GM18511 (cell line): Measurements from ENCODE around the gene TRPM6.

ENCODE experiments used
- ATAC-seq: cut with Tn5 transposase; IDR thresholded peaks from one replicate; pipeline ENCODE4 v1.9.1; 2021; ENCODE audit warnings: mild to moderate bottlenecking, moderate library complexity; ENCODE audit not compliant: unreplicated experiment

Gene TRPM6

DNA sequence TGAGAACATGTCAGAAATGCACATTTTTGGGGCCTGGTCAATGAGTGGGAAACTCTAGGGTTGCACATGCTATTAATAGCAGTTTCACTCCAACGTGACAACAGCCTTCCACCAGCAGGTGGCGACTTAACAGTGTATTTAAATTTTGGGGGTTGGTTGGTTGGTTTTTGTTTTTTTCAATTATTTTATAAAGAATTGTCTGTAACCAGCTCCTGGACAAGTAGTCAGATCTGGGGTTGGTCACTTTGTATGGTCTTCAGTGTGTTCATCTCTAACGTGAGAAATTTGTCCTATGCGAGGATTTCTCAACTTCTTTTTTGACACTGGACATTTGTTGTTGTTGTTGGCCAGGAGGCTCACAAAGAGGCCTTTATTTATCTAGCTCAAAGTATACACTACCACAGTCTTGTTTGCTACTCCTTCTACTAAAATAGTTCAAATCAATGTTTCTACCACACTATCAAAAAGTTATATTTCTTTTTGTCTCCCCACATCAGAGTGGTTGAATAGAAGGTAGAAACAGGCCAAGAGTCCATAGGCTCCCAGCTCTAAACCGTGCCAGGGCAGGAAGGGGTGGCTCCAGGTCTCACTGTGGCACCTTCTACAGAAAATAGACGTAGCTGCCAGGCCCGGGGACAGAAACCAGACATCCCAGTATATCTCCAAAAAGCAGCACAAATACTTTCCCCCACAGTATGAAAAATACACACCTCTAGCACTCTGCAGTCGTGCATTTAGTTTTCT lies 110.4 kb downstream of the TRPM6 start:
- ATAC-seq: peak; percentile 60

- no peak for ATAC-seq
These were observed 112.3 kb downstream of the TRPM6 start for GRCh38 chr9:74775396-74775795.

DNA sequence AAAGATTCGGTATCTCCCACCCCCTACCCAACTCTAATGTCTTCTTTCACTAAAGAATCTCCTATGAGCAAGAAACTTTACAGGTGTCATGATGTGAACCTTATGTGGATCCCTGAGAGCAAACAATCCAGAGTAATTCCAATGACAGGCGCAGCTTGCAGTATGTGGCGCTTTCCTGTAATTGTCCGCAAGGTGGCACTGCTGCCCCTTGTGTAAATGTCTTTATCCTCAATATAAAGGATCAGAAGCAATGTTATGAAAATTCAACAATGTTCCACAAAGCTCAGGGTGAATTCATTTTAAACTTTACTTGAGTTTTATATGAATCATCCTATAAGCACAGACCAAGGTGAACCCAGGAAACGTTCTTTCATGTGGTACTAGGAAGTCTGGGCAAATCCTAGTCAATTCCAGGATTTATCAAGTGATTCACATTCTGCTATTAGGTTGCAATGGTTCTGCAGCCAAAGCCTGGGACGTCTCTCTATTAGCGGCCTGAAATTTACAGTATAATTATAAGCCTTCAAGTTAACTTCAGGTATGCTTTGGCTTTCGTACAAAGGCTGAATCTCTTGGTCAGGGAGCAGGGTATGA lies 113.7 kb downstream of the TRPM6 start:
- ATAC-seq: peak; percentile 52

DNA sequence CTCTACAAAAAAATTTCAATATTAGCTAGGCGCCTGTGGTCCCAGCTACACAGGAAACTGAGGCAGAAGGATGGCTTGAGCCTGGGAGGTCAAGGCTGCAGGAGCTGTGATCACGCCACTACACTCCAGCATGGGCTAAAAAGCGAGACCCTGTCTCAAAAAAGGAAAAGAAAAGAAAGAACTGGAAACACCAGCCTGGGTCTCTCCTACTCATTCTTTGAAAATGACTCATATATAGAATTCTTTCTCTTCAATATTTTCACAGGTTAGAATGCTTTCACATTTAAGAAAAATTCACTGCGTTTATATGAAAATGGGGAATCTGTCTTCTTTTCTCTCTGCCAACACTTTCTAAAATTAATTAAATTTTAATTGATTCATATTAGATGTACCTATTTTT lies 115.6 kb downstream of the TRPM6 start:
- ATAC-seq: peak; percentile 55

GRCh38 chr9:74771672-74772071 lies 116.0 kb downstream of the TRPM6 start:
- ATAC-seq: no peak

DNA sequence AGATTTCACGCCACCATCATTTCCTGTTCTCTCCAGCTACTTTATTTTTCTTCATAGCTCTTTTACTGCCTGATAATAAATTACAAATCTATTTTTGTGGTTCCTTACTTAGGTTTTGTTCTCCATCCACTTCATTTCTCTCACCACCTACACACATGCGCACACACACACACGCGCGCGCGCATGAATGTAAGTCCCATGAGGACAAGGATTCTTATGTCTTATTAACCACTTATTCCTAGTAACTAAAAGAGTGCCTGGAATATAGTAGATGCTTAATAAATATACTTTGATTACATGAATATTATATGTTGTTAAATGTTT lies 116.5 kb downstream of the TRPM6 start:
- ATAC-seq: no peak

- peak; percentile 74 for ATAC-seq
These were observed 117.0 kb downstream of the TRPM6 start for GRCh38 chr9:74770508-74771261.

DNA sequence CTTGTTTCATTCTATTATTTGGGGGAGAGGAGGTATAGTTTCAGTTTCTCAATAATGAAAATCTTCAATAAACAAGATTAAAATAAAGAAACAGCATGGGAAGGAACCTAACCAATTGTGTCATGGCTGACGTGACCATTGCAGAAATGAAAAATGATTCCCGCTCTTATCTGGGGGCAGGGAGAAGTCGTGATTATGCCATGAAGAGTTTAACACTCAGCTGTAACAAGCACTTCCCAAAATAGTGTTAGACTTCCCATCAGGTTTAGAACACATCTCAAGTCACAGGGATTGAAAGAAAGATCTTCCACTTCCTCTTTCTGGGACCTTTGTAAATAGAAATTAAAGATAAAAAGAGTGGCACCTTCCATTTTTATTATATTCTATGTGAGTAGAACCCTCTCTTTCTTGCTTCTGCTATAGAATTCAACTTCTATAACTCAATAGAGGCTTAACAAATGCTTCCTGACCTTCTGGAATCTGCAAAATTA lies 122.2 kb downstream of the TRPM6 start:
- no peak for ATAC-seq

DNA sequence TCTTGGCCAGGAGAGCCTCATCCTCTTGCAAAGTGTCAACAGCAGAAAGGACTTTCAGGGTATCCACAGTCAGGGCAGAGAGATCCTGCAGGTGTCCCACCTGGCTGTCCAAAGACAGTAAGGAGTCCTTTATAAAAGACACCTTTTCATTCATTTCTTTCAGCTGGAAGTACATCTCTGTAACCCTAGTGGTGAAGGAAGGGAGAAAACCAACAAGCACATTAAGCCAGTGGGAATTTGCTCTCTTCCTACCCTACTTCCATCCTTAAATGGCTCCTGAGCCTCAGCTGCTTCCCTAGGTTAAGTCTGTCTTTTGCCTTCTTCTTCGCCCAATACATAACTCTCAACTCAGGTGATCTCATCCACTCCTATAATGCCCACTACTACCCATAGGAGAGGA lies 124.8 kb downstream of the TRPM6 start:
- no peak for ATAC-seq

GRCh38 chr9:74760031-74760700 lies 127.6 kb downstream of the TRPM6 start:
- ATAC-seq: no peak

DNA sequence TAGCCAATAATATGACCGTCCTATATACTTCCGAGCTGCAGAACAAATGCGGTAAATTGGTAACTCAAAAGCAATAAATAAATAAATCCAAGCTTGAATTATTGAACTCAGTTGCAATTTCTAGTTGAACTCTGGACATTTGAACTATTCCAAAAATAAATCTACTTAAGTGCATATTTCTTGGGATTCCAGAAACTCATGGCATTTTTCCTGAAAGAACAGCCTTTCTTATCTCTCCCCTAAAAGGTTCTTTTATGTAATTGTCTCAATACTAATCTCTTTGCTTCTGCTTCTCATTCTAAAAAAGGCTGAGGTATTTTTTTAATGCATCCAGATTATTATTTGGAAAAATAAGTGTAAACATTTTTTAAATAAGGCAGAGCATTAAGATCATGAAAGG lies 131.7 kb downstream of the TRPM6 start:
- no peak for ATAC-seq

DNA sequence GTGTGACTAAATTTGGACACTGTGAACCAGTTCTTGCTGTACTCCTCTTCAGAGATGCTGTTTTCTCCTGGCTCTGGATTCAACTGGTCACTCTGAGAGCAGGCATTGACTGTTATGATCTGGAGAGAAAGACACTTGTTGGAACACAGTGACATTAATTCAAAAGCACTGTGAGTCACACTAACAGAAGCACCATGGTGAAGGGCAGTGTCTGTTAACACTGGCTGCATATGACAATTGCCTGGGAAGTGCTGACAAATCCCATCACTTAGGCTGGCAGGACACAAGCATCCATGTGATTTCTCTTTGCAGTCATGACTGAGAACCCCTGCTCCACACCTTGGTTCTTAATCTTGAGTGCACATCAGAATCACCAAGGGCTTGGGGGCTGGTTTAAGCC lies 132.4 kb downstream of the TRPM6 start:
- no peak for ATAC-seq

GRCh38 chr9:74753650-74754049 lies 134.1 kb downstream of the TRPM6 start:
- ATAC-seq: no peak

GRCh38 chr9:74748966-74749365 lies 138.8 kb downstream of the TRPM6 start:
- ATAC-seq: no peak

GRCh38 chr9:74742792-74743730 lies 144.7 kb downstream of the TRPM6 start:
- peak; percentile 70 for ATAC-seq

- no peak for ATAC-seq
These were observed 145.4 kb downstream of the TRPM6 start for GRCh38 chr9:74742191-74742790.

DNA sequence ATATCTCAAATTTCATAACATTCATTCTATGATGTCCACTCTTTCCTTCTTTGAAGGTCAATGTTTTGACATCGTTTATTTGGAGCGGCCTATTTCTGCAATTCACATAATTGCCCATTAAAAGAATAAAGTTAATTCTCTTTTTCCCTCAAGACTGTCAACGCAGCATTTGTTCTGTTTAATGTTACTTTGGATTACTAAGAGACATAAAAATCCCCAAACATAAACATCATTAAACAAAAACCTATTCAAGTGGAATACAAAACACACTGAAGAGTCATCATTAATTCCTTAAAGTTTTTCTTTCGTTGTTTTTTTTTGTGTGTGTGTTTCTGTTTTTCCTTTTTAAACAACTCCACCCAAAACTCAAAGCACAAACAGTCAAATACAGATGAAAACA lies 151.1 kb downstream of the TRPM6 start:
- ATAC-seq: no peak

DNA sequence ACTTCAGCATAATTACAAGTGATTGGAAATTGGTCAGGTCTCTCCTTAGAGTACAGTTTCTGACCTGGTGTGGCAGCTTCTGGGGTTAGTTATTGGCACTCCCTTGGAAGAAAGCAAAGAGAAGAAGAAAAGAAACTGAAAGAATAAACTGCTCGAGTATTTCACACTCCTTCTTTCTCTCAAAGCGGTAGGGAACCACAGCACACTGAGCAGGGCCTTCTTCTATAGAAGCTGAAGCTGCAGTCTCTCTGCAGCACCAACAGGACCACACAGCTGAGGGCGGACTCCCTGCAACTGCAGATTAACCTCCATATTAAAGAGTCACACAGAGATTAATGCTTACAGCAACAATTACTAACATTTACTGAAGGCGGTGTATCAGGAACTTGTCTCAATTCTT lies 152.0 kb downstream of the TRPM6 start:
- no peak for ATAC-seq

DNA sequence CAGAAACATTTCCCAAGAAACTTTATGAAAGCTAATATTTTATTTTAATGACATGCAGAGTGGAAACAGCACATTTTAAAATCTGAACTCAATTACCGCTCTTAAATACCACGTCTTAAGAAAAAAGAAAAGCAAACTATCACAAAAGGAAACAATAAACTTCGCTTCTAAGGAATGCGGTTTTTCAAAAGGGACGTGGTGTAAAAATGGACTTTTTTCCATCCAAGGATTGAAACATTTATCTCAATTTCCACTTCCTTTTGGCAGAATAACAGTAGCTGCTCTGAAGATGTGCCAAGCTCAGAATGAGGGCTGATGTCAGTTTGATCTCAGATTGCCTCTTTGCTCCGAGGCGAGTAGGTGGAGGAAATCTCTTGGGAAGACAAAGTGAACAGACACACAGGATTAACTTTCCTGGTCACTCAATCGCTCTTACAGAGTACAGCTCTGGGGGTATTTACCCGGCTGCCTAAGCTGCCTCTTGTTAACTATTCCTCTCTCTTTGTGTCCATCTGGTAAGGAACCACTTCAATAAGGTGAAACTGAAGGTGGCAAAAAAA lies 158.5 kb downstream of the TRPM6 start:
- no peak for ATAC-seq

- no peak for ATAC-seq
These were observed 159.5 kb downstream of the TRPM6 start for GRCh38 chr9:74728176-74728575.
